WTC11 (cell line): ENCODE data around the gene IPO11. TPM values are rescaled to one million over a fixed set of nuclear protein-coding genes. Genes with fewer than 3 reads are reported as not detected.

Source experiments
- ATAC-seq: fragments of 200-7000 bp; cut with Tn5 transposase; 2 replicates; pipeline ENCODE4 v1.10.0; 2021; ENCODE audit warnings: mild to moderate bottlenecking, moderate library complexity
- CTCF ChIA-PET: fragments of 300-600 bp; sonication (Branson Sonifier 250); formaldehyde crosslinking; loops from one replicate; lab custom pipeline; 2021; ENCODE audit warnings: antibody characterized with exemption; lab: Charles Lee
- POLR2A ChIA-PET: fragments of 350-600 bp; sonication (Branson Sonifier 250); formaldehyde crosslinking; loops from one replicate; lab custom pipeline; 2021; ENCODE audit warnings: antibody characterized with exemption; lab: Charles Lee
- DNase-seq: peaks from one replicate; pipeline ENCODE4 v3.0.0; 2021; ENCODE audit warnings: low spot score
- H3K27ac Mint-ChIP-seq: 2 replicates; pipeline ENCODE4 v1.8.0; 2021; ENCODE audit warnings: mixed read lengths
- H3K27me3 Mint-ChIP-seq: 2 replicates; pipeline ENCODE4 v1.8.0; 2021; ENCODE audit warnings: low read depth, mild to moderate bottlenecking, moderate library complexity, mixed read lengths
- H3K36me3 Mint-ChIP-seq: 2 replicates; pipeline ENCODE4 v1.8.0; 2021; ENCODE audit warnings: mixed read lengths
- H3K4me1 Mint-ChIP-seq: 2 replicates; pipeline ENCODE4 v1.8.0; 2022; ENCODE audit warnings: mixed read lengths
- H3K4me3 Mint-ChIP-seq: 2 replicates; pipeline ENCODE4 v1.8.0; 2021; ENCODE audit warnings: mild to moderate bottlenecking, moderate library complexity, mixed read lengths
- H3K9me3 Mint-ChIP-seq: 2 replicates; pipeline ENCODE4 v1.8.0; 2021; ENCODE audit warnings: mixed read lengths
- ETV6 ChIP-seq: sonication (generic); formaldehyde crosslinking; IDR thresholded peaks from 2 replicates; pipeline ENCODE4 v1.8.1; 2022; ENCODE audit warnings: mild to moderate bottlenecking, missing genetic modification reagents
- GABPB1 ChIP-seq: sonication (generic); formaldehyde crosslinking; IDR thresholded peaks from 2 replicates; pipeline ENCODE4 v1.8.1; 2023; ENCODE audit warnings: mild to moderate bottlenecking, missing genetic modification reagents
- GTF2I ChIP-seq: fragments of 250-450 bp; sonication (Bioruptor Pico); conservative IDR thresholded peaks from 2 replicates; pipeline ENCODE4 v1.4.0; 2021; ENCODE audit warnings: mild to moderate bottlenecking
- IRF2 ChIP-seq: sonication (generic); formaldehyde crosslinking; IDR thresholded peaks from 2 replicates; pipeline ENCODE4 v1.8.0; 2022; ENCODE audit warnings: low read depth, missing genetic modification reagents, borderline replicate concordance
- NFE2L1 ChIP-seq: sonication (generic); formaldehyde crosslinking; IDR thresholded peaks from 2 replicates; pipeline ENCODE4 v1.8.1; 2023; ENCODE audit warnings: missing genetic modification reagents
- PRRX2 ChIP-seq: fragments of 250-450 bp; sonication (Bioruptor Pico); IDR thresholded peaks from 2 replicates; pipeline ENCODE4 v1.8.0; 2021; ENCODE audit warnings: mild to moderate bottlenecking
- SMAD3 ChIP-seq: sonication (generic); formaldehyde crosslinking; IDR thresholded peaks from 2 replicates; pipeline ENCODE4 v1.8.0; 2022; ENCODE audit warnings: missing genetic modification reagents, mild to moderate bottlenecking, borderline replicate concordance
- SMAD4 ChIP-seq: sonication (generic); formaldehyde crosslinking; IDR thresholded peaks from 2 replicates; pipeline ENCODE4 v1.8.0; 2022; ENCODE audit warnings: mild to moderate bottlenecking, missing genetic modification reagents
- TEAD1 ChIP-seq: sonication (generic); formaldehyde crosslinking; IDR thresholded peaks from 2 replicates; pipeline ENCODE4 v1.8.0; 2022; ENCODE audit warnings: mild to moderate bottlenecking, missing genetic modification reagents
- TP53 ChIP-seq: sonication (generic); formaldehyde crosslinking; IDR thresholded peaks from 2 replicates; pipeline ENCODE4 v1.8.1; 2023; ENCODE audit warnings: mild to moderate bottlenecking, missing genetic modification reagents
- ZNF232 ChIP-seq: sonication (generic); formaldehyde crosslinking; IDR thresholded peaks from 2 replicates; pipeline ENCODE4 v1.8.0; 2022; ENCODE audit warnings: mild to moderate bottlenecking, missing genetic modification reagents
- ZNF423 ChIP-seq: fragments of 250-450 bp; sonication (Bioruptor Pico); IDR thresholded peaks from 2 replicates; pipeline ENCODE4 v2.1.2; 2022; ENCODE audit warnings: mild to moderate bottlenecking, moderate library complexity
- total RNA-seq: library from RNA; stranded (reverse); gene quantifications from 3 replicates; pipeline ENCODE4 v1.2.3, GENCODE V29; 2021
- TF ChIP-seq, protein P1 (sequence below): sonication (generic); formaldehyde crosslinking; IDR thresholded peaks from 2 replicates; pipeline ENCODE4 v1.8.0; 2022; ENCODE audit warnings: mild to moderate bottlenecking, missing genetic modification reagents
- TF ChIP-seq, protein P2 (sequence below): sonication (generic); formaldehyde crosslinking; IDR thresholded peaks from 2 replicates; pipeline ENCODE4 v1.8.1; 2023; ENCODE audit warnings: mild to moderate bottlenecking, missing genetic modification reagents, borderline replicate concordance
- TF ChIP-seq, protein P3 (sequence below): sonication (generic); formaldehyde crosslinking; conservative IDR thresholded peaks from 2 replicates; pipeline ENCODE4 v1.8.1; 2022; ENCODE audit warnings: mild to moderate bottlenecking, missing genetic modification reagents
- TF ChIP-seq, protein P4 (sequence below): sonication (generic); formaldehyde crosslinking; IDR thresholded peaks from 2 replicates; pipeline ENCODE4 v1.8.1; 2023; ENCODE audit warnings: mild to moderate bottlenecking, missing genetic modification reagents
- TF ChIP-seq, protein P5 (sequence below): sonication (generic); formaldehyde crosslinking; IDR thresholded peaks from 2 replicates; pipeline ENCODE4 v1.8.1; 2023; ENCODE audit warnings: mild to moderate bottlenecking, missing genetic modification reagents, moderate library complexity
- TF ChIP-seq, protein P6 (sequence below): sonication (generic); formaldehyde crosslinking; IDR thresholded peaks from 2 replicates; pipeline ENCODE4 v1.8.1; 2022; ENCODE audit warnings: mild to moderate bottlenecking, missing genetic modification reagents, moderate library complexity, borderline replicate concordance
- TF ChIP-seq, protein P7 (sequence below): fragments of 250-450 bp; sonication (Bioruptor Pico); IDR thresholded peaks from 2 replicates; pipeline ENCODE4 v1.9.0; 2021; ENCODE audit warnings: mild to moderate bottlenecking, borderline replicate concordance

Gene IPO11
- total RNA-seq, 1 experiment from 2014 or later: 61.9 TPM

DNA sequence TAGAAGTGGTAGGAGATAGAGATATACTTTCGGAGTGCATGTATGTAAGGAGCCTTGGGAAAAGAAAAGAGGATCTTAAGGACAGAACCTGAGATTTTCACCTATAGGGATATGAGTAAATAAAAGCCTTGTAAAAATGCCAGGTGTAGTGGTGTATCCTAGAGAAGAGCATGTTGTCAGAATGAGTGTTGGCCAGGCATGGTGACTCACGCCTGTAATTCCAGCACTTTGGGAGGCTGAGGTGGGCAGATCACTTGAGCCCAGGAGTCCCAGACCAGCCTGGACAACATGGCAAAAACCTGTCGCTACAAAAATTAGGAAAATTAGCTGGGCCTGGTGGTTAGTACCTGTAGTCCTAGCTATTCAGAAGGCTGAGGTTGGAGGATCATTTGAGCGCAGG lies 76.0 kb downstream of the IPO11 start:
- Mint-ChIP-seq H3K9me3 (no peaks in the 10 kb centered on the region), H3K27me3 (no peaks in the 10 kb centered on the region), H3K4me3 (no peak overlapping the region), H3K4me1 (no peaks in the 10 kb centered on the region), H3K36me3 (peaks cover 30% of the 10 kb centered on the region), H3K27ac (peak overlapping the region; percentile 58; the same call in 1 of the 2 replicates)
- ATAC-seq (no peak), DNase-seq (no peak)
- CTCF ChIA-PET: no interaction called here
- TF ChIP-seq, protein P1, sequence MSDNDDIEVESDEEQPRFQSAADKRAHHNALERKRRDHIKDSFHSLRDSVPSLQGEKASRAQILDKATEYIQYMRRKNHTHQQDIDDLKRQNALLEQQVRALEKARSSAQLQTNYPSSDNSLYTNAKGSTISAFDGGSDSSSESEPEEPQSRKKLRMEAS: no peak
- TF ChIP-seq, protein P2, sequence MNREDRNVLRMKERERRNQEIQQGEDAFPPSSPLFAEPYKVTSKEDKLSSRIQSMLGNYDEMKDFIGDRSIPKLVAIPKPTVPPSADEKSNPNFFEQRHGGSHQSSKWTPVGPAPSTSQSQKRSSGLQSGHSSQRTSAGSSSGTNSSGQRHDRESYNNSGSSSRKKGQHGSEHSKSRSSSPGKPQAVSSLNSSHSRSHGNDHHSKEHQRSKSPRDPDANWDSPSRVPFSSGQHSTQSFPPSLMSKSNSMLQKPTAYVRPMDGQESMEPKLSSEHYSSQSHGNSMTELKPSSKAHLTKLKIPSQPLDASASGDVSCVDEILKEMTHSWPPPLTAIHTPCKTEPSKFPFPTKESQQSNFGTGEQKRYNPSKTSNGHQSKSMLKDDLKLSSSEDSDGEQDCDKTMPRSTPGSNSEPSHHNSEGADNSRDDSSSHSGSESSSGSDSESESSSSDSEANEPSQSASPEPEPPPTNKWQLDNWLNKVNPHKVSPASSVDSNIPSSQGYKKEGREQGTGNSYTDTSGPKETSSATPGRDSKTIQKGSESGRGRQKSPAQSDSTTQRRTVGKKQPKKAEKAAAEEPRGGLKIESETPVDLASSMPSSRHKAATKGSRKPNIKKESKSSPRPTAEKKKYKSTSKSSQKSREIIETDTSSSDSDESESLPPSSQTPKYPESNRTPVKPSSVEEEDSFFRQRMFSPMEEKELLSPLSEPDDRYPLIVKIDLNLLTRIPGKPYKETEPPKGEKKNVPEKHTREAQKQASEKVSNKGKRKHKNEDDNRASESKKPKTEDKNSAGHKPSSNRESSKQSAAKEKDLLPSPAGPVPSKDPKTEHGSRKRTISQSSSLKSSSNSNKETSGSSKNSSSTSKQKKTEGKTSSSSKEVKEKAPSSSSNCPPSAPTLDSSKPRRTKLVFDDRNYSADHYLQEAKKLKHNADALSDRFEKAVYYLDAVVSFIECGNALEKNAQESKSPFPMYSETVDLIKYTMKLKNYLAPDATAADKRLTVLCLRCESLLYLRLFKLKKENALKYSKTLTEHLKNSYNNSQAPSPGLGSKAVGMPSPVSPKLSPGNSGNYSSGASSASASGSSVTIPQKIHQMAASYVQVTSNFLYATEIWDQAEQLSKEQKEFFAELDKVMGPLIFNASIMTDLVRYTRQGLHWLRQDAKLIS: no peak
- TF ChIP-seq GTF2I (CRISPR knock-in tag): no peak
- TF ChIP-seq IRF2 (CRISPR knock-in tag): no peak
- TF ChIP-seq ZNF423 (CRISPR knock-in tag): no peak
- TF ChIP-seq, protein P3, sequence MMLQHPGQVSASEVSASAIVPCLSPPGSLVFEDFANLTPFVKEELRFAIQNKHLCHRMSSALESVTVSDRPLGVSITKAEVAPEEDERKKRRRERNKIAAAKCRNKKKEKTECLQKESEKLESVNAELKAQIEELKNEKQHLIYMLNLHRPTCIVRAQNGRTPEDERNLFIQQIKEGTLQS: no peak
- TF ChIP-seq TEAD1 (CRISPR knock-in tag): no peak
- TF ChIP-seq, protein P4, sequence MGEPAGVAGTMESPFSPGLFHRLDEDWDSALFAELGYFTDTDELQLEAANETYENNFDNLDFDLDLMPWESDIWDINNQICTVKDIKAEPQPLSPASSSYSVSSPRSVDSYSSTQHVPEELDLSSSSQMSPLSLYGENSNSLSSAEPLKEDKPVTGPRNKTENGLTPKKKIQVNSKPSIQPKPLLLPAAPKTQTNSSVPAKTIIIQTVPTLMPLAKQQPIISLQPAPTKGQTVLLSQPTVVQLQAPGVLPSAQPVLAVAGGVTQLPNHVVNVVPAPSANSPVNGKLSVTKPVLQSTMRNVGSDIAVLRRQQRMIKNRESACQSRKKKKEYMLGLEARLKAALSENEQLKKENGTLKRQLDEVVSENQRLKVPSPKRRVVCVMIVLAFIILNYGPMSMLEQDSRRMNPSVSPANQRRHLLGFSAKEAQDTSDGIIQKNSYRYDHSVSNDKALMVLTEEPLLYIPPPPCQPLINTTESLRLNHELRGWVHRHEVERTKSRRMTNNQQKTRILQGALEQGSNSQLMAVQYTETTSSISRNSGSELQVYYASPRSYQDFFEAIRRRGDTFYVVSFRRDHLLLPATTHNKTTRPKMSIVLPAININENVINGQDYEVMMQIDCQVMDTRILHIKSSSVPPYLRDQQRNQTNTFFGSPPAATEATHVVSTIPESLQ (CRISPR knock-in tag): no peak
- no peak for TF ChIP-seq ZNF232
- TF ChIP-seq GABPB1: no peak
- no peak for TF ChIP-seq TP53
- TF ChIP-seq, protein P5, sequence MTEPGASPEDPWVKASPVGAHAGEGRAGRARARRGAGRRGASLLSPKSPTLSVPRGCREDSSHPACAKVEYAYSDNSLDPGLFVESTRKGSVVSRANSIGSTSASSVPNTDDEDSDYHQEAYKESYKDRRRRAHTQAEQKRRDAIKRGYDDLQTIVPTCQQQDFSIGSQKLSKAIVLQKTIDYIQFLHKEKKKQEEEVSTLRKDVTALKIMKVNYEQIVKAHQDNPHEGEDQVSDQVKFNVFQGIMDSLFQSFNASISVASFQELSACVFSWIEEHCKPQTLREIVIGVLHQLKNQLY: no peak
- TF ChIP-seq, protein P6, sequence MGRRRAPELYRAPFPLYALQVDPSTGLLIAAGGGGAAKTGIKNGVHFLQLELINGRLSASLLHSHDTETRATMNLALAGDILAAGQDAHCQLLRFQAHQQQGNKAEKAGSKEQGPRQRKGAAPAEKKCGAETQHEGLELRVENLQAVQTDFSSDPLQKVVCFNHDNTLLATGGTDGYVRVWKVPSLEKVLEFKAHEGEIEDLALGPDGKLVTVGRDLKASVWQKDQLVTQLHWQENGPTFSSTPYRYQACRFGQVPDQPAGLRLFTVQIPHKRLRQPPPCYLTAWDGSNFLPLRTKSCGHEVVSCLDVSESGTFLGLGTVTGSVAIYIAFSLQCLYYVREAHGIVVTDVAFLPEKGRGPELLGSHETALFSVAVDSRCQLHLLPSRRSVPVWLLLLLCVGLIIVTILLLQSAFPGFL (CRISPR knock-in tag): no peak
- TF ChIP-seq NFE2L1 (CRISPR knock-in tag): no peak
- TF ChIP-seq PRRX2 (CRISPR knock-in tag): no peak
- TF ChIP-seq SMAD4: no peak
- no peak for TF ChIP-seq SMAD3 (CRISPR knock-in tag)
- TF ChIP-seq ETV6 (CRISPR knock-in tag): no peak
- POLR2A ChIA-PET: no interaction called here

DNA sequence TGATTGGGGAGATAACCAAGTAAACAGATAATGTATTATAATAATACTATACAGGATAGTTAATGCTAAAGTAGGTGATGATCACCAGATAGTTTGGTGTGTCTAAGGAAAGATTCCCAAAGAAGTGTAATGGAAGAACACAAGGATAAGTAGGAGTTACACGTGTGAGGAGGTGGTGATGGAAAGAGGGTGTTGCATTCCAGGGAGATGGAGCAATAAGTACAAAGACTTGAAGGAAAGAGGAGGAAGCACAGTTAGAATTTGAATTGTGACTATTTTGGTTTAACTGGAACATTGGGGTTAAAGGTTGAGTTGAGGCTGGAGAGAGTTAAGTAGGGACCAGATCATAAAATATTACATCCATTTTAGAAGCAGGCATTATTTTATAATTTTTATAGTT lies 76.9 kb downstream of the IPO11 start:
- Mint-ChIP-seq H3K4me3 (no peak overlapping the region), H3K27ac (no peak overlapping the region), H3K9me3 (no peaks in the 10 kb centered on the region), H3K4me1 (no peaks in the 10 kb centered on the region), H3K36me3 (peaks cover 21% of the 10 kb centered on the region), H3K27me3 (no peaks in the 10 kb centered on the region)
- ATAC-seq (no peak), DNase-seq (no peak)
- TF ChIP-seq, protein P7, sequence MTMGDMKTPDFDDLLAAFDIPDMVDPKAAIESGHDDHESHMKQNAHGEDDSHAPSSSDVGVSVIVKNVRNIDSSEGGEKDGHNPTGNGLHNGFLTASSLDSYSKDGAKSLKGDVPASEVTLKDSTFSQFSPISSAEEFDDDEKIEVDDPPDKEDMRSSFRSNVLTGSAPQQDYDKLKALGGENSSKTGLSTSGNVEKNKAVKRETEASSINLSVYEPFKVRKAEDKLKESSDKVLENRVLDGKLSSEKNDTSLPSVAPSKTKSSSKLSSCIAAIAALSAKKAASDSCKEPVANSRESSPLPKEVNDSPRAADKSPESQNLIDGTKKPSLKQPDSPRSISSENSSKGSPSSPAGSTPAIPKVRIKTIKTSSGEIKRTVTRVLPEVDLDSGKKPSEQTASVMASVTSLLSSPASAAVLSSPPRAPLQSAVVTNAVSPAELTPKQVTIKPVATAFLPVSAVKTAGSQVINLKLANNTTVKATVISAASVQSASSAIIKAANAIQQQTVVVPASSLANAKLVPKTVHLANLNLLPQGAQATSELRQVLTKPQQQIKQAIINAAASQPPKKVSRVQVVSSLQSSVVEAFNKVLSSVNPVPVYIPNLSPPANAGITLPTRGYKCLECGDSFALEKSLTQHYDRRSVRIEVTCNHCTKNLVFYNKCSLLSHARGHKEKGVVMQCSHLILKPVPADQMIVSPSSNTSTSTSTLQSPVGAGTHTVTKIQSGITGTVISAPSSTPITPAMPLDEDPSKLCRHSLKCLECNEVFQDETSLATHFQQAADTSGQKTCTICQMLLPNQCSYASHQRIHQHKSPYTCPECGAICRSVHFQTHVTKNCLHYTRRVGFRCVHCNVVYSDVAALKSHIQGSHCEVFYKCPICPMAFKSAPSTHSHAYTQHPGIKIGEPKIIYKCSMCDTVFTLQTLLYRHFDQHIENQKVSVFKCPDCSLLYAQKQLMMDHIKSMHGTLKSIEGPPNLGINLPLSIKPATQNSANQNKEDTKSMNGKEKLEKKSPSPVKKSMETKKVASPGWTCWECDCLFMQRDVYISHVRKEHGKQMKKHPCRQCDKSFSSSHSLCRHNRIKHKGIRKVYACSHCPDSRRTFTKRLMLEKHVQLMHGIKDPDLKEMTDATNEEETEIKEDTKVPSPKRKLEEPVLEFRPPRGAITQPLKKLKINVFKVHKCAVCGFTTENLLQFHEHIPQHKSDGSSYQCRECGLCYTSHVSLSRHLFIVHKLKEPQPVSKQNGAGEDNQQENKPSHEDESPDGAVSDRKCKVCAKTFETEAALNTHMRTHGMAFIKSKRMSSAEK (CRISPR knock-in tag): no peak
- TF ChIP-seq ETV6 (CRISPR knock-in tag): no peak
- ChIA-PET CTCF (no interaction called here), POLR2A (no interaction called here)
